Chondrocyte (in vitro differentiated cells): ENCODE results near the gene NRXN3. TPM values are rescaled to one million over a fixed set of nuclear protein-coding genes. Genes with fewer than 3 reads are reported as not detected.

Source experiments
- DNase-seq: peaks from one replicate; pipeline ENCODE4 v3.0.0; 2021; ENCODE audit warnings: mixed read lengths, low spot score
- H3K27ac Mint-ChIP-seq: one replicate; pipeline ENCODE4 v1.8.0; 2021; ENCODE audit warnings: mild to moderate bottlenecking, moderate library complexity, mixed read lengths; ENCODE audit not compliant: unreplicated experiment
- H3K27me3 Mint-ChIP-seq: 2 replicates; pipeline ENCODE4 v1.8.0; 2021; ENCODE audit warnings: low read depth, mixed read lengths
- H3K36me3 Mint-ChIP-seq: 2 replicates; pipeline ENCODE4 v1.8.0; 2021; ENCODE audit warnings: low read depth, mixed read lengths
- H3K4me1 Mint-ChIP-seq: 2 replicates; pipeline ENCODE4 v1.8.0; 2021; ENCODE audit warnings: low read depth, mild to moderate bottlenecking, mixed read lengths
- H3K4me3 Mint-ChIP-seq: one replicate; pipeline ENCODE4 v1.8.0; 2021; ENCODE audit warnings: mild to moderate bottlenecking, moderate library complexity, mixed read lengths; ENCODE audit not compliant: unreplicated experiment
- H3K9me3 Mint-ChIP-seq: 2 replicates; pipeline ENCODE4 v1.8.0; 2021; ENCODE audit warnings: low read depth, mixed read lengths
- CTCF ChIP-seq: fragments of 200-600 bp; sonication (generic); IDR thresholded peaks from 2 replicates; pipeline ENCODE4 v1.5.0; 2021; ENCODE audit warnings: antibody characterized with exemption, mild to moderate bottlenecking, moderate library complexity
- total RNA-seq: library from RNA; stranded (reverse); gene quantifications from 3 replicates; pipeline ENCODE4 v1.2.1, GENCODE V29; 2021

NRXN3 gene
- total RNA-seq, 1 donor from 2014 or later = 7.9 TPM

- Mint-ChIP-seq H3K4me1 (no peaks in the 10 kb centered on the region), H3K9me3 (peaks cover 14% of the 10 kb centered on the region), H3K36me3 (no peaks in the 10 kb centered on the region), H3K4me3 (no peak overlapping the region), H3K27ac (no peak overlapping the region), H3K27me3 (no peaks in the 10 kb centered on the region)
- no peak for DNase-seq
- no peak for TF ChIP-seq CTCF
Observed at GRCh38 chr14:79415726-79416125, 1245.6 kb downstream of the NRXN3 start.

GRCh38 chr14:79417961-79418360, 1247.8 kb downstream of the NRXN3 start:
- H3K9me3 Mint-ChIP-seq = peaks cover 14% of the 10 kb centered on the region

GRCh38 chr14:79418649-79419415, 1248.7 kb downstream of the NRXN3 start:
- no peak for TF ChIP-seq CTCF
- peaks cover 14% of the 10 kb centered on the region for H3K9me3 Mint-ChIP-seq
- H3K4me3 Mint-ChIP-seq = no peak overlapping the region
- H3K4me1 Mint-ChIP-seq = no peaks in the 10 kb centered on the region
- H3K27me3 Mint-ChIP-seq = no peaks in the 10 kb centered on the region
- DNase-seq = no peak
- no peaks in the 10 kb centered on the region for H3K36me3 Mint-ChIP-seq
- no peak overlapping the region for H3K27ac Mint-ChIP-seq

More at GRCh38 chr14:79417961-79418360, 1247.8 kb downstream of the NRXN3 start:
- H3K4me3 Mint-ChIP-seq = no peak overlapping the region
- no peaks in the 10 kb centered on the region for H3K27me3 Mint-ChIP-seq
- no peaks in the 10 kb centered on the region for H3K4me1 Mint-ChIP-seq
- no peaks in the 10 kb centered on the region for H3K36me3 Mint-ChIP-seq
- no peak overlapping the region for H3K27ac Mint-ChIP-seq
- no peak for DNase-seq
- TF ChIP-seq CTCF = no peak

- Mint-ChIP-seq H3K36me3 (no peaks in the 10 kb centered on the region), H3K27me3 (no peaks in the 10 kb centered on the region), H3K4me3 (no peak overlapping the region), H3K4me1 (no peaks in the 10 kb centered on the region), H3K9me3 (peaks cover 14% of the 10 kb centered on the region), H3K27ac (no peak overlapping the region)
- DNase-seq = no peak
- TF ChIP-seq CTCF = no peak
Observed at GRCh38 chr14:79419571-79420327, 1249.6 kb downstream of the NRXN3 start.

GRCh38 chr14:79420725-79421124, 1250.6 kb downstream of the NRXN3 start:
- Mint-ChIP-seq H3K27me3 (no peaks in the 10 kb centered on the region), H3K4me3 (no peak overlapping the region), H3K27ac (no peak overlapping the region), H3K9me3 (peaks cover 14% of the 10 kb centered on the region), H3K36me3 (no peaks in the 10 kb centered on the region), H3K4me1 (no peaks in the 10 kb centered on the region)
- TF ChIP-seq CTCF = no peak
- no peak for DNase-seq
